ENCODE data around the gene TMEM212. TPM values are rescaled to one million over a fixed set of nuclear protein-coding genes. Genes with fewer than 3 reads are reported as not detected.

TMEM212 gene
- total RNA-seq, 1 experiment from 2014 or later: not detected

DNA sequence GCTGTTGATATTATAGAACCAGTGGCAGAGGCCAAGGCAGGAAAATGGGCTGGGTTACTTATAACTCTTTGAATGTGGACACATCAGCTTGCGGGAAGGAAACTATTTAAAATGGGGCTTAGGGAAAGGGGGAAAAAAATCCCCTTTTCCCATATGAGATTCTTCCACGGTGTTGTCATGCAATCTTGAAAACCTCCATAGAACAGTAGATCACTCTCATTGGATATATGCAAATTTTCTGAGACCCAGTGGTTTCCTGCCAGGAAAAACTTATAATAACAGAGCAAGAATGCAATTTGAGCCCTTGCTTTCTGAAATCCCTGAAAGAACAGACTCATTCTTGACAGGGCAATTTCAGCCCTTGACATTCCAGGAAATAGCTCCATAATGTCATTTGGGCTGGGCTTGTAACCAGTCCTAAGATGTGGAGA lies 31.1 kb downstream of the TMEM212 start:
- H3K4me1 Mint-ChIP-seq: peaks cover 28 to 33% of the 10 kb centered on the region in 2 experiments
- Histone ChIP-seq H3K18ac (ENCODE audit: insufficient read length, low read depth, low read length) (no peak overlapping the region), H3T11ph (ENCODE audit: low read length) (no peak overlapping the region), H3K56ac (ENCODE audit: insufficient read length, low read depth, low read length) (no peak overlapping the region), H3K27me3 (ENCODE audit: insufficient read depth, low read length) (no peaks in the 10 kb centered on the region), H2BK12ac (ENCODE audit: insufficient read length, low read depth, low read length) (no peak overlapping the region), H3K4ac (ENCODE audit: low read depth, low read length) (no peak overlapping the region), H2BK20ac (ENCODE audit: low read depth, low read length, poor library complexity, severe bottlenecking) (no peak overlapping the region), H3K9ac (ENCODE audit: extremely low read depth, insufficient read length, low read length) (no peak overlapping the region), H4K91ac (ENCODE audit: insufficient read length, low read depth, low read length) (no peak overlapping the region), H4K8ac (replicated peaks; ENCODE audit: insufficient read length, low read depth, low read length) (no peak overlapping the region), H3K23me2 (ENCODE audit: insufficient read length, low read depth, low read length, poor library complexity, severe bottlenecking) (no peaks in the 10 kb centered on the region), H3K27ac (ENCODE audit: insufficient read length, low read depth, low read length) (no peak overlapping the region), H2AK5ac (ENCODE audit: insufficient read length, low read length) (no peak overlapping the region), H3K79me2 (ENCODE audit: insufficient read depth, low read length) (no peaks in the 10 kb centered on the region), H2BK5ac (ENCODE audit: insufficient read length, low read length) (no peak overlapping the region), H3K4me1 (ENCODE audit: insufficient read depth, low read length) (peaks cover 2% of the 10 kb centered on the region; the same call in 1 of the 2 replicates), H2BK15ac (ENCODE audit: low read depth, low read length) (no peak overlapping the region), H2BK120ac (ENCODE audit: low read depth, low read length, poor library complexity, severe bottlenecking) (no peak overlapping the region), H3K23ac (ENCODE audit: insufficient read length, low read depth, low read length) (no peak overlapping the region), H3K9me3 (ENCODE audit: control insufficient read depth, low read depth, low read length) (no peaks in the 10 kb centered on the region), H3K79me1 (ENCODE audit: insufficient read depth, low read depth, low read length, poor library complexity, severe bottlenecking) (no peaks in the 10 kb centered on the region), H3K4me2 (ENCODE audit: insufficient read depth, insufficient read length, low read length) (peak overlapping the region; percentile 15), H3K14ac (ENCODE audit: insufficient read depth, low read length) (no peak overlapping the region), H4K20me1 (ENCODE audit: control insufficient read depth, insufficient read depth, insufficient read length) (no peaks in the 10 kb centered on the region), H4K5ac (ENCODE audit: insufficient read length, low read depth, low read length) (no peak overlapping the region), H2AFZ (ENCODE audit: low read length) (no peak overlapping the region)
- 0 out of 7 replicates have a peak, but pooled peaks cover 0 to 2% (median 0%) of the 10 kb centered on the region in 3 experiments for H3K36me3 Mint-ChIP-seq (ENCODE audit: insufficient read depth in 1 of 3, low read depth in 3 of 3)
- no peaks in the 10 kb centered on the region for H3K9me3 Mint-ChIP-seq
- H3K27ac Mint-ChIP-seq: peak overlapping the region in 2 of 3 experiments; percentile 6 to 95; a peak in 3 of 7 replicates
- no peak for TF ChIP-seq CTCF (conservative IDR thresholded peaks at IDR 0.05)
- no peak overlapping the region for H3K4me3 Mint-ChIP-seq
- no peaks in the 10 kb centered on the region for H3K27me3 Mint-ChIP-seq (ENCODE audit: low read depth)
- no peak for DNase-seq
- WGBS (ENCODE audit: extremely low coverage, insufficient read length, low lambda C conversion rate): no CpG with 5 or more reads among the region's 2 CpGs

Data from H9 (cell line).